HG03108 (cell line): Measurements from ENCODE around the gene MACROD1.

Experiments
- ATAC-seq: cut with Tn5 transposase; IDR thresholded peaks from one replicate; pipeline ENCODE4 v1.9.1; 2021; ENCODE audit warnings: moderate library complexity; ENCODE audit not compliant: unreplicated experiment

The MACROD1 gene

DNA sequence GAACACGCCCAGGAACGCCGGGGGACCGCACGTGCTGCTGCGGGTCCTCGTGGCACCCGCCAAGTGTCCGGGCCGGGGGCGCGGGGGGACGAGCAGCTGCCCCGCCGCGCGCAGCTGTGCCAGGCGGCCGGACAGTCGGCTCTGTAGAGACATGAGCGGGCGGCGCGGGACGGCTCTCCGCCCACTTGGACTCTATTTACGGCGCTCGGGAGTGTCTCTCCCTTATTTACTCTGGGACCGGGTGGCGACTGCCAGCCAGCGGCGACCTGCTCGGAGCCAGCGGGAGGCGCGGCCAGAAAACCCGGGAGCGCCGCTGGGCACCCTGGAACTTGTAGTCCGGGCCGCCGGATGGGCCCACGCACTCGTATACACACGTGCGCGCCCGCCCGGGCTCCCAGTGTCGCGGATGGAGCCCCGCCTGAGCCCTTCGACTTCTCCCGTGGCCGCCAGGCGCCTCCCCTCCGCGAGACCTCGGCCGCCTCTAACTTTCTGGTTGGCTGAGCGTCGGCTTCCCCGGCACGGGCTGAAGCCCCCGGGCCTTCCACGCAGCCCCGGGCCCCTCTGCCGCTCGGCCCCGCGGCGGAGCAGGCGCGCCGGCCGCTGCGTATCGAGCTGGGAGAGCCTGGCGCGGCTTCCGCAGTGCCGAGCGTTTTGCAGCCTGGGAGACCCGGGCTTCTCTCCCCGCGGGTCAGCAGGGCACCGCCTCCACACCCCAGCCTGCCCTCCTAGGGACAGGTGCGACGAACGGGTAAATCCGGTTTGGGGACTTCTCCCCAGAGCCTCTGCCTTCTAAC is at the start of gene MACROD1:
Gene MACROD1, minus strand, starts transcription at position 272 of the 794 bp plus-strand sequence. Its CDS starts 119 bp downstream, at position 153.
- ATAC-seq, result peak; percentile 80

DNA sequence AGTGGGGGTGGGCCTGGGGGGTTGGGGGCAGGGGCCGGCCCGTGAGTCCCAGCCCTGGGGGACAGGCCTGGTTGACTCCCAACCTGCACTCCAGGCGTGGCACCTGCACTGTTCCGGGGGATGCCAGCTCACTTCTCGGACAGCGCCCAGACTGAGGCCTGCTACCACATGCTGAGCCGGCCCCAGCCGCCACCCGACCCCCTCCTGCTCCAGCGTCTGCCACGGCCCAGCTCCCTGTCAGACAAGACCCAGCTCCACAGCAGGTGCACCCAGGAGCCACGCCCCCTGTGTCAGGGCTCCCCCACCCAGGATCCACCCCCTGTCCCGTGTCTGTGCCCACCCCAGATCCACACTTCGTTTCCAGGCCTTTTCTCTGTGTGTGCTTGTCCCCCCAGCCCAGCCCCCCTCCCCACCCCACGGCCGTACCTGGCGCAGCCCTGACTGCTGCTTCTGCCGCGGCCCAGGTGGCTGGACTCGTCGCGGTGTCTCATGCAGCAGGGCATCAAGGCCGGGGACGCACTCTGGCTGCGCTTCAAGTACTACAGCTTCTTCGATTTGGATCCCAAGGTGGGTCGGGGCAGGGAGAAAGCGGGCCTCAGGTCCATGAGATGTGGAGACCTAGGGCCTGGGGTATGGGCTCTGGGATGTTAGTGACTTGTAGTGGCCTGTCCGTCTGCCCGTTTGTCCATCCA is 45.4 kb upstream of the MACROD1 start:
- ATAC-seq, result no peak

GRCh38 chr11:64210301-64211020 is 44.5 kb upstream of the MACROD1 start:
- ATAC-seq, result no peak

DNA sequence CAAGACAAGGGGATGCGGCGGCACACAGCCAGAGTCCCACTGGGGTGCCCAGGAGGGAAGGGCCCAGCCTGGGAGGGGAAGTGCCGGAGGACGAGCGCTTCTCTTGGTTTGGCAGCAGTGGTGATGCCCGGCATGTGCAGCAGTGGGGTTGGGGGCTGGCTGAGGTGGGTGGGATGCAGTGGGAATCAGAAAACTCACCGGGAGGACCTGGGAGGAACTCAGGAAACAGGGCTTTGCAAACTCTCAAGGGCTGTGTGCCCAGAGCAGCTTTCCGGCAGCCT is 43.6 kb upstream of the MACROD1 start:
- ATAC-seq, result no peak

DNA sequence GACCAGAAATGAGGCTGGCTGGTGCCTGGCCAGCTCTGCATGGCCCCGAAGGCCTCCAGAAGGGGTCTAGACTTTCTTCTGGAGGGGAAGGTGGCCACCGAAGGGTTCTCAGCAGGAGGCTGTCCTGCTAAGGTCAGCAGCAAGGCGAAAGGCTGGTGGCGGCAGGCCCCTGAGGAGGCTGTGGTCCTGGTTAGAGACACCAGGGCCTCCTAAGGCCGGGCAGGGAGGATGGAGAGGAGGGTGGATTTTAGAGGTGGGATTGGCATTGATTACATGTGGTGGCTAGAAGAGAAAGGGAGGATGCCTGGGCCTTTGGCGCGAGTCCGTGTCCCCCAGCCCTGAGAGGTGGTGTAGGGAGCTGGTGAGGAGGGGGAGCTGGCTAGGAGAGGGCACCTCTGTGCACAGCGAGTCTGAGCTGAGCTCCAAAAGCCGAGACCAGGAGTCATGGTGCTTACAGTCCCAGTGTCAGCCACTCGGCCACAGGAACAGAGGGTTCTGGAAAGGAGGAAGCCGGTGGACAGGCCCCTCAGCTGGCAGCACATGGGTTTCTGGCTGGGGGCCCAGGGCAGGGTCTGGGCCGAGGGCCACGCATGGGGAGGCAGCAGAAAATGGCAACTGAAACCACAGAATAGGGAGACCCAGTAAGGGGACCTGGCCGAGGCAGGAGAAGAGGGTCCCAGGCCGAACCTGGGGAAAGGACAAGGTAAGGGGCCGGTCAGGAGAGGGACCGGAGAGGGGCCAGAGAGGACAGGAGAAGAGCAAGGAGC is 43.1 kb upstream of the MACROD1 start:
- ATAC-seq, result no peak

DNA sequence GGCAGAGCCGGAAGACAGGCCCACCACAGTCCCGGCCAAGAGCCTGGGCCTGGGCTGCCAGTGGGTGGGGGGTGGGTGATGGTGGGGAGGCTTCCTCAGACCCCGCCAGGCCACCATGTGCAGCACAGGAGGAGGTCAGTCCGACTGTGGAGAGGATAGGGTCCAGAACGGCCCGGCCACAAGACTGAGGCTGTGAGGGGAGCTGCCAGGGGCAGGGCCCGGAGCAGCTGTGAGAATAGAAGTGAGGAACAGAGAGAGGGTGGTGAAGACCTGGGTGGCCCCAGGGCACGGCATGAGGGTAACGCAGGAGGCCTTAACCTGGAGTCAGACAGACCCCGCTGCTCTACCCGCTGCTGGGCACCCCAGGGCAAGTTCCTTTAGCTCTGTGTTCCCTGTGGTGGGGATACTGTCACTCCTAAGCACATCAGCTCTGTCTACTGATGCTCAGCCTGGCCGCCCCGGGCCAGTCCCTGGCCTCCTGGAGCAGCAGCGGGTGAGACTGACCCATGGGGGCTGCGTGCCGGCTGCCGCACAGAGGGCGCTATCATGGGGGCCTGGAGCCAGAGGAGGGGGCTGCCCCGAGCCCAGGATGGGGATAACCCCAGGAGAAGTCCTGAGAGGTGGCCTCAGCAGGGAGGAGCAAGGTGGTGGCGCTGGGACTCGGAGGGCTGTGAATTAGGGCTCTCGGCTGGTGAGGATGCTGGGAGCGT is 42.3 kb upstream of the MACROD1 start:
- ATAC-seq, result no peak

DNA sequence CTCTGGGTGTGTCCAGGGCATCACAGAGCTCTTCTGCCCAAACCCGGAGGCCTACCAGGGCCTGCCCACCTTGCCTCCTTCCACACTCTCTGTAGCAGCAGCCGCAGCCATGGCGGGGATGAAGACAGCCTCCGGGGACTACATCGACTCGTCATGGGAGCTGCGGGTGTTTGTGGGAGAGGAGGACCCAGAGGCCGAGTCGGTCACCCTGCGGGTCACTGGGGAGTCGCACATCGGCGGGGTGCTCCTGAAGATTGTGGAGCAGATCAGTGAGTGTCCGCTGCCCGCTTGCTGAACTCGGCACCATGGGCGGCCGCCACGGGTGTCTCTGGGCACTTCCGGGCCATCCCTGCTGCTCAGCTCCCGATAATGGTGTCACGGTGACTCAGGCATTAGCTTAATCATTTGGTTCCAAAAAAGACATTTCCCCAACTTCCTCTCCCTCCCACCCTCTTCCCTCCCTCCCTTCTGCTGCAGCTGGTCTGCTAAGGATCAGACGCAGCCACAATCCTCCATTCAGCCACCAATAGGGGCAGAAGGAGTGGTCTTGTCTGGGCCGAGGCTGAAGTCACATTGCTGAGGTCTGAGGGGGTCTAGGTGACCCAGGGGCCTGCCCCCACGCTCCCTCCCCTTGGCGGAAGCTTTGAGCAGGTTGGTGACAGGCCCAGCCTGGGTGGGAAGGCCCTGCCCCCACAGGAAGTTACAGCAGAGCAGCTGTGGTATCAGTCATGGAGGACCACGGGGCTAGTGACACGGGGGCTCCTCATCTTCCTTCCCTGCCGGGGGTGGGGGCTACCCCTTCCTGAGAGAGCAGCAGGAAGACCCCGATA is 41.6 kb upstream of the MACROD1 start:
- peak; percentile 51 for ATAC-seq

- ATAC-seq, result peak; percentile 39
Measured at GRCh38 chr11:64206457-64207255, 40.7 kb upstream of the MACROD1 start, which contains the start of gene FERMT3. Gene FERMT3 (plus strand): TSS chr11:64206721. CDS start chr11:64207365, 644 bp downstream.

DNA sequence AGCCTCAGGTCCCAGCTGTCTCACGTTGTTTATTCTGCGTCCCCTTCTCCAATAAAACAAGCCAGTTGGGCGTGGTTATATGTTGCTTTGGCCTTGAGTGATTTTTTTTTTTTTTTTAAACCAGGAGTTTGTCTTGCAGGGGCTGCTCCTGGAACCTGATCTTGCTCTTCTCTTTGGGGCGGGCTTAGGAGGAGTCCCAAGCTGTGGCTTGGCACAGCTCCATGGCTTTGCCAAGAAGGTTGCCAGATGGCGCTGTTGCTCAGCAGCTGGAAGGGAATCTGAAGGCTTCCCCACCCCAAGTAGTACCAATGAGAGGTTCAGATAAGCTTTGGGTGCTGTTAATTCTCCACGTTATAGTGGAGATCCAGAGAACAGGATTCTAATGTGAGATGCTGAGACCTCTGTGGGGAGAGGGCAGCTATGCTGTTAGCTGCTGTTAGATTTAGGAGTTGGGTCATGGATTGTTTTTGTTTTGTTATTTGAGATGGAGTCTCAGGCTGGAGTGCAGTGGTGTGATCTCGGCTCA is 38.6 kb upstream of the MACROD1 start:
- ATAC-seq, result no peak

- ATAC-seq, result no peak
Measured at GRCh38 chr11:64204080-64204440, 38.1 kb upstream of the MACROD1 start.

- no peak for ATAC-seq
Measured at GRCh38 chr11:64203421-64204079, 37.6 kb upstream of the MACROD1 start.

GRCh38 chr11:64202992-64203391 is 37.1 kb upstream of the MACROD1 start:
- no peak for ATAC-seq

DNA sequence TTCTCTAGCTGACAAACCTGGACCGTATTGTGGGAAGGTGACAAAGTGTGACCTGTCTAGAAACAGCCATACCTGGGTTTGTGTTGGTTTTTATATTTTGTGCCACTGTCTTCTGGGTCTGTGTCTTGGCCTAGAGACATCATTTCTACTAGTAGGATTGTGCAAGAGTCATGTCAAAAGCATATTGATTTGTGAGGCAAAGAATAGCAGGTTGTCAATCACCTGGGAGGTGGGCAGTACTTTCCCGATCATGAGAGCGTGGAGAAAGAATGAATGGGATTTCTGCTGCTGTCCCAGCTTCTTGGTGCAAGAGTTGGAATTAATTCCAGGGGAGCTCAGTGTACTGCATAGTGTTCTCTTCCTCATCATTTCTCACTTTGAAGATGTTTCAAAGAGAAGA is 35.6 kb upstream of the MACROD1 start:
- ATAC-seq, result no peak

- ATAC-seq, result no peak
Measured at GRCh38 chr11:64198511-64198910, 32.6 kb upstream of the MACROD1 start.

DNA sequence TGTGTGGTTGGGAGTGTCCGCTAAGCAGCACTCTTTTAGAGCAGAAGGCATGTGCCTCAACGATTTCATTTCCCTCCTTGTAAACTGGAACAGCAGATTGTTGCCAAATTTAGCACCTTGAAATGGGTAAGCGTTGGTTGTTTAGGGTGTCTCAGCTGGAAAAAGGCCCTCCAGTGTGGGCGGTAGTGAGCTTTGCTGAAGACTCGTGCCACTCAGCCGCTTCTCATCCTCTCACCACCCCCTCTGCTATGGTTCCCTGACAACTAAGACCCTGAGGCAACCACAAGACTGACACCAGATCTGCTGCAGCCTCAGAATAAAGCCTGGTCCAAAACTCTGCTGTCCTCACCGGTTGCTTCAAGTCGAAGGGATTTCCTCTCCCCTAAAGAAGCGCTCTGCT is 30.7 kb upstream of the MACROD1 start:
- no peak for ATAC-seq

DNA sequence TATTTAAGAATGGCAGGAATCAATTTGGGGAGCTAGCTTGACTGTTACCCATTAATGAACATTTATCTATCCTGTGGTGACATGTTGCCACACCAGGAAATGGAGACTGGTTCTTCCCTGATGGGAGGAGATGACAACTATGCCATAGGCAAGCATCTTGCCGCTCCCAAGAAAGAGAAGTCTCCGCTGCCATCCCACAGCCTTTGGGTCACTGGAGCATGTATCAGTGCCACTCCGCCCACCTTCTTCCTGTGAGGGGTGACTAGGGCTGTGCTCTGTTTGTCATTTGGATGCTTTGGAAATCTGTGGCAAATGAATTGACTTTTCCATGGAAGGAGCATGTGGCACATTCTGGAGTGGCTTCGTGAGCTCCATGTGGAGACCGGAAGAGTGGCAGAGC is 26.5 kb upstream of the MACROD1 start:
- no peak for ATAC-seq

DNA sequence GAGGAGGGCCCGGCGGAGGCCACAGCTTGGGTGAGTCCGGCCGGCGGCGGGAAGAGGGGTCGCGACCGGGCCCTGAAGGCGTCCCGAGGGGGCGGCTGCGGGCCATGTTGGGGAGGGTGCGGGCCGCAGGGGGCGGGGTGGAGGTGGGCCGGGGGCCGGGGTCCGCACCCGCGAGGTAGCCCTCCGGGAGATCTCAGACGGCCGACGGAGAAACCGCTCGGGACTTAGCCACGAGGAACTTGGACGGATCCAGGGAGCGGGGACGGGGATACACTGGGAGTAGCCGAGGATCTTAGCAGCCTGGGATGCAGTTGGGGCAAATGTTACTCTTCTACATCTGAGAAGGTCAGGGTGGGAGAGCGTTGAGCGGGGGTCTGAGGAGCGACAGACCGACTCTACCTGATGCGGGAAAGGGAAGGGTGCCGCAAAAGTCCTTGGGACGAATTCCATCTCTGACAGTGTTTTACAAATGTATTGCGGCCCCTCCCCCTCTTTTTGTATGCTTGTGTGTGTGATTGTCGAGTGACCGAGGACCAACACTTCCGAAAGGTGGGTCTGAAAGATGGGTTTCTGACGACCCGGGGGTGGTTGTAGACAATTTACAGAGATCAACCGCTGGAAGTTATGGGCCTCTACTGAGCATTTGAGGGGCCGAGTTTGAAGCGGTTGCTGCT is 20.7 kb upstream of the MACROD1 start:
- ATAC-seq, result no peak
